MCF 10A (cell line): ENCODE results near the gene PAK1. TPM values are rescaled to one million over a fixed set of nuclear protein-coding genes. Genes with fewer than 3 reads are reported as not detected.

ENCODE experiments used
- BruUV-seq: library from RNA; stranded (reverse); fragments of 400-500 nt; replicated peaks from 2 replicates; lab custom pipeline; 2021; lab: Mats Ljungman, UMichigan
- CTCF ChIA-PET: fragments of 300-600 bp; sonication (Branson Sonifier 250); formaldehyde crosslinking; extraction: SDS; loops from one replicate; lab custom pipeline; 2021; ENCODE audit warnings: antibody characterized with exemption, inconsistent platforms; lab: Yijun Ruan, JAX
- POLR2A ChIA-PET: fragments of 300-600, 350-650 bp; sonication (Branson Sonifier 250); formaldehyde crosslinking; extraction: SDS; loops from one replicate; lab custom pipeline; 2020; ENCODE audit warnings: antibody characterized with exemption, inconsistent platforms; lab: Yijun Ruan, JAX
- DNase-seq: peaks from one replicate; pipeline ENCODE4 v3.0.0-alpha.2; 2018; ENCODE audit not compliant: unreplicated experiment
- H3K27ac Mint-ChIP-seq: one replicate; pipeline ENCODE4 v1.8.0; 2022; ENCODE audit warnings: mild to moderate bottlenecking, low read depth, mixed read lengths; ENCODE audit not compliant: unreplicated experiment
- H3K27me3 Mint-ChIP-seq: one replicate; pipeline ENCODE4 v1.8.0; 2022; ENCODE audit warnings: mixed read lengths; ENCODE audit not compliant: insufficient read depth, unreplicated experiment
- H3K36me3 Mint-ChIP-seq: one replicate; pipeline ENCODE4 v1.8.0; 2022; ENCODE audit warnings: mild to moderate bottlenecking, moderate library complexity, mixed read lengths; ENCODE audit not compliant: insufficient read depth, unreplicated experiment
- H3K4me1 Mint-ChIP-seq: one replicate; pipeline ENCODE4 v1.8.0; 2022; ENCODE audit warnings: mixed read lengths; ENCODE audit not compliant: insufficient read depth, unreplicated experiment
- H3K4me3 Mint-ChIP-seq: one replicate; pipeline ENCODE4 v1.8.0; 2022; ENCODE audit warnings: mild to moderate bottlenecking, moderate library complexity, mixed read lengths; ENCODE audit not compliant: unreplicated experiment
- H3K9me3 Mint-ChIP-seq: one replicate; pipeline ENCODE4 v1.8.0; 2022; ENCODE audit warnings: mixed read lengths; ENCODE audit not compliant: unreplicated experiment
- intact Hi-C: fragments of 100-400 bp; cut with micrococcal nuclease; formaldehyde crosslinking; loops from 2 replicates; pipeline ENCODE4 v1.14.1; 2022
- total RNA-seq: library from RNA; stranded (reverse); gene quantifications from 2 replicates; pipeline ENCODE4 v1.2.3, GENCODE V29; 2022
- TF ChIP-seq, protein P1 (sequence below): fragments of 200-600 bp; IDR thresholded peaks from one replicate; pipeline ENCODE4 v1.8.0; 2022; ENCODE audit warnings: antibody characterized with exemption, mild to moderate bottlenecking; ENCODE audit not compliant: unreplicated experiment

Gene PAK1
- total RNA-seq, 1 experiment from 2014 or later: 24.0 TPM

GRCh38 chr11:77440678-77441077, 33.2 kb downstream of the PAK1 start:
- CTCF ChIA-PET: interaction anchor here (0.5 to 0.6 kb wide), 2 partner anchors 343 to 642 kb away, joined by 3 read pairs; no protein-coding TSS in a partner anchor
- no peaks in the 10 kb centered on the region for H3K36me3 Mint-ChIP-seq
- TF ChIP-seq, protein P1, sequence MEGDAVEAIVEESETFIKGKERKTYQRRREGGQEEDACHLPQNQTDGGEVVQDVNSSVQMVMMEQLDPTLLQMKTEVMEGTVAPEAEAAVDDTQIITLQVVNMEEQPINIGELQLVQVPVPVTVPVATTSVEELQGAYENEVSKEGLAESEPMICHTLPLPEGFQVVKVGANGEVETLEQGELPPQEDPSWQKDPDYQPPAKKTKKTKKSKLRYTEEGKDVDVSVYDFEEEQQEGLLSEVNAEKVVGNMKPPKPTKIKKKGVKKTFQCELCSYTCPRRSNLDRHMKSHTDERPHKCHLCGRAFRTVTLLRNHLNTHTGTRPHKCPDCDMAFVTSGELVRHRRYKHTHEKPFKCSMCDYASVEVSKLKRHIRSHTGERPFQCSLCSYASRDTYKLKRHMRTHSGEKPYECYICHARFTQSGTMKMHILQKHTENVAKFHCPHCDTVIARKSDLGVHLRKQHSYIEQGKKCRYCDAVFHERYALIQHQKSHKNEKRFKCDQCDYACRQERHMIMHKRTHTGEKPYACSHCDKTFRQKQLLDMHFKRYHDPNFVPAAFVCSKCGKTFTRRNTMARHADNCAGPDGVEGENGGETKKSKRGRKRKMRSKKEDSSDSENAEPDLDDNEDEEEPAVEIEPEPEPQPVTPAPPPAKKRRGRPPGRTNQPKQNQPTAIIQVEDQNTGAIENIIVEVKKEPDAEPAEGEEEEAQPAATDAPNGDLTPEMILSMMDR: no peak

DNA sequence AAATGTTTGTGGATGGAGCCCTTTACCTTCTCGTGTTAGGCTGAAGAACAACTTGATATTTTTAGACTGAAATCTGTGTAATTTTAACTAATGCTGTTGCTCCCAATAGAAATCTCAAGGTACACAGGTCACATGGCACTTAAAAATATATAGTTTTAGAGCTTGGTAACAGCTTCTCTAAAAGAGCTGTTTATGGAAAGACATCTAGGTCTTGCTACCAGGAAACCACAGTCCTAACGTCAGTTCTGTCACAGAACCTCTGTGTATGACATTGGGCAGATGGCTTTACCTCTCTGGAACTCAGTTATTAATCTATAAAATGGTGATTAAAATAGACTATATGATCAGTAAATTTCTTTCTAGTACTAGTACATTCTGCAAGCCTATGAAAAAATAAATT, 35.4 kb downstream of the PAK1 start:
- BruUV-seq: no TSS peak
- CTCF ChIA-PET: interaction anchor here (0.7 kb wide), 1 partner anchor 12 kb away, joined by 3 read pairs; no protein-coding TSS in a partner anchor
- no peak overlapping the region for H3K4me3 Mint-ChIP-seq
- intact Hi-C loops: no loop called here
- no peak overlapping the region for H3K27ac Mint-ChIP-seq
- no peak for DNase-seq
- POLR2A ChIA-PET: interaction anchor here (0.6 to 0.7 kb wide), 2 partner anchors 10 to 93 kb away, joined by 3 read pairs; no protein-coding TSS in a partner anchor
- H3K36me3 Mint-ChIP-seq: no peaks in the 10 kb centered on the region
- no peaks in the 10 kb centered on the region for H3K4me1 Mint-ChIP-seq
- no peaks in the 10 kb centered on the region for H3K27me3 Mint-ChIP-seq
- TF ChIP-seq, protein P1: no peak
- no peaks in the 10 kb centered on the region for H3K9me3 Mint-ChIP-seq

More at GRCh38 chr11:77440678-77441077, 33.2 kb downstream of the PAK1 start:
- no peak for DNase-seq
- no TSS peak for BruUV-seq
- H3K4me1 Mint-ChIP-seq: no peaks in the 10 kb centered on the region
- POLR2A ChIA-PET: interaction anchor here (1.6 kb wide), 1 partner anchor 29 kb away, joined by 5 read pairs; no protein-coding TSS in a partner anchor
- intact Hi-C loops: no loop called here
- H3K27me3 Mint-ChIP-seq: no peaks in the 10 kb centered on the region
- no peaks in the 10 kb centered on the region for H3K9me3 Mint-ChIP-seq
- no peak overlapping the region for H3K27ac Mint-ChIP-seq
- no peak overlapping the region for H3K4me3 Mint-ChIP-seq

GRCh38 chr11:77436969-77437368, 36.9 kb downstream of the PAK1 start:
- intact Hi-C loops: no loop called here
- POLR2A ChIA-PET: no interaction called here

GRCh38 chr11:77436506-77436905, 37.4 kb downstream of the PAK1 start:
- no peaks in the 10 kb centered on the region for H3K27me3 Mint-ChIP-seq
- BruUV-seq: no TSS peak

More at GRCh38 chr11:77436969-77437368, 36.9 kb downstream of the PAK1 start:
- no peaks in the 10 kb centered on the region for H3K36me3 Mint-ChIP-seq
- H3K4me1 Mint-ChIP-seq: no peaks in the 10 kb centered on the region
- BruUV-seq: no TSS peak
- TF ChIP-seq, protein P1: no peak
- CTCF ChIA-PET: no interaction called here
- no peak for DNase-seq
- no peaks in the 10 kb centered on the region for H3K27me3 Mint-ChIP-seq
- no peak overlapping the region for H3K4me3 Mint-ChIP-seq
- no peak overlapping the region for H3K27ac Mint-ChIP-seq
- no peaks in the 10 kb centered on the region for H3K9me3 Mint-ChIP-seq

More at GRCh38 chr11:77436506-77436905, 37.4 kb downstream of the PAK1 start:
- intact Hi-C loops: no loop called here
- Mint-ChIP-seq H3K9me3 (no peaks in the 10 kb centered on the region), H3K4me3 (no peak overlapping the region), H3K36me3 (no peaks in the 10 kb centered on the region), H3K4me1 (no peaks in the 10 kb centered on the region), H3K27ac (no peak overlapping the region)
- ChIA-PET POLR2A (no interaction called here), CTCF (interaction anchor here (0.6 kb wide), 1 partner anchor 11 kb away, joined by 3 read pairs; no protein-coding TSS in a partner anchor)
- DNase-seq: no peak
- TF ChIP-seq, protein P1: no peak
